Adrenal gland (tissue), 5 donors: ENCODE results near the gene C9orf153.

Experiments
- POLR2A ChIP-seq, 2 donors: fragments of 450-650 bp; IDR thresholded peaks; one replicate each; pipeline ENCODE4 v1.6.1; 2017; ENCODE audit warnings: antibody characterized with exemption in 2 of 2, mild to moderate bottlenecking in 2 of 2, moderate library complexity in 1 of 2
- TF ChIP-seq, protein P1 (sequence below), 6 experiments: fragments of 450-650 bp in 4 of 6; fragments of 200-600 bp in 2 of 6; sonication (generic) in 1 of 6; IDR thresholded peaks; 1 replicate in 5 of 6; 2 replicates in 1 of 6; pipeline versions ENCODE4 v1.5.1 to v1.8.0; 2016 to 2021; ENCODE audit warnings: antibody characterized with exemption in 6 of 6, mild to moderate bottlenecking in 2 of 6, moderate library complexity in 1 of 6
- donor health status: DM: no; HTN: no; CAD: no.

DNA sequence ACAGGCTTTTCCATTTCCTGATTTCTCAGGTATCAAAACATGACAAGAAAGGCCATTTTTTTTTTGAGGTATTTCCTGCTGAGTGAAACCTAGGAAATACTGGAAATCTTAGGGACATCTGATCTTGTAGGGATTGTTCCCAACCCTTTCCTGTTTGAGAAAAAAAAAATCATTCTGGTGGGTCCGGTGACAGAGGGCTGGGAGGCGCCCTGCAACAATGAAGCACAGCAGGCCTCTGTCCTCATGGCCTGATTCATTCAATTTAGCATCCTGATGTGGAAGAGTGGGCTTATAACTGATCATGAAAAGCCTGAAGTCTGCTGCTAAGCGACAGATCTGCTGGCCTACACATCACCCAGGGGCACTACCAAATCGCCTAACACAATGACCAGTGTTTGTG is 3.0 kb upstream of the C9orf153 start:
- TF ChIP-seq, protein P1, sequence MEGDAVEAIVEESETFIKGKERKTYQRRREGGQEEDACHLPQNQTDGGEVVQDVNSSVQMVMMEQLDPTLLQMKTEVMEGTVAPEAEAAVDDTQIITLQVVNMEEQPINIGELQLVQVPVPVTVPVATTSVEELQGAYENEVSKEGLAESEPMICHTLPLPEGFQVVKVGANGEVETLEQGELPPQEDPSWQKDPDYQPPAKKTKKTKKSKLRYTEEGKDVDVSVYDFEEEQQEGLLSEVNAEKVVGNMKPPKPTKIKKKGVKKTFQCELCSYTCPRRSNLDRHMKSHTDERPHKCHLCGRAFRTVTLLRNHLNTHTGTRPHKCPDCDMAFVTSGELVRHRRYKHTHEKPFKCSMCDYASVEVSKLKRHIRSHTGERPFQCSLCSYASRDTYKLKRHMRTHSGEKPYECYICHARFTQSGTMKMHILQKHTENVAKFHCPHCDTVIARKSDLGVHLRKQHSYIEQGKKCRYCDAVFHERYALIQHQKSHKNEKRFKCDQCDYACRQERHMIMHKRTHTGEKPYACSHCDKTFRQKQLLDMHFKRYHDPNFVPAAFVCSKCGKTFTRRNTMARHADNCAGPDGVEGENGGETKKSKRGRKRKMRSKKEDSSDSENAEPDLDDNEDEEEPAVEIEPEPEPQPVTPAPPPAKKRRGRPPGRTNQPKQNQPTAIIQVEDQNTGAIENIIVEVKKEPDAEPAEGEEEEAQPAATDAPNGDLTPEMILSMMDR (IDR thresholded peaks at IDR 0.05): no peak
- no peak for TF ChIP-seq POLR2A (IDR thresholded peaks at IDR 0.05)
